Trophoblast cell (in vitro differentiated cells and primary cell): ENCODE data around the gene SHISA5.

Source experiments
- DNase-seq, 2 donors: peaks; one replicate each; pipeline ENCODE4 v3.0.0-alpha.2; 2016
- H2AFZ ChIP-seq: 2 replicates; pipeline ENCODE4 v1.6.1; 2013; ENCODE audit warnings: low read length, moderate library complexity, mild to moderate bottlenecking; ENCODE audit not compliant: insufficient read depth, poor library complexity
- H2AK5ac ChIP-seq: 2 replicates; pipeline ENCODE4 v1.6.1; 2013; ENCODE audit warnings: mild to moderate bottlenecking, low read length
- H2BK120ac ChIP-seq: 2 replicates; pipeline ENCODE4 v1.6.1; 2013; ENCODE audit warnings: low read length, mild to moderate bottlenecking, moderate library complexity; ENCODE audit not compliant: insufficient read depth, poor library complexity
- H2BK12ac ChIP-seq: 2 replicates; pipeline ENCODE4 v1.6.1; 2013; ENCODE audit warnings: mild to moderate bottlenecking, low read length, moderate library complexity
- H2BK5ac ChIP-seq: 2 replicates; pipeline ENCODE4 v1.6.1; 2013; ENCODE audit warnings: low read length, low read depth, moderate library complexity, mild to moderate bottlenecking; ENCODE audit not compliant: poor library complexity
- H3K14ac ChIP-seq: 2 replicates; pipeline ENCODE4 v1.6.1; 2013; ENCODE audit warnings: mild to moderate bottlenecking, low read length
- H3K18ac ChIP-seq: 2 replicates; pipeline ENCODE4 v1.6.1; 2013; ENCODE audit warnings: mild to moderate bottlenecking, low read length
- H3K23ac ChIP-seq: 2 replicates; pipeline ENCODE4 v1.6.1; 2013; ENCODE audit warnings: low read length
- H3K27ac ChIP-seq: 2 replicates; pipeline ENCODE4 v1.5.1; 2013; ENCODE audit warnings: low read depth, mild to moderate bottlenecking, inconsistent platforms, low read length, moderate library complexity
- H3K27me3 ChIP-seq: 2 replicates; pipeline ENCODE4 v1.6.1; 2013; ENCODE audit warnings: inconsistent platforms, mild to moderate bottlenecking, low read length, moderate library complexity; ENCODE audit not compliant: insufficient read depth
- H3K36me3 ChIP-seq, 2 experiments: 1 replicate in 1 of 2; 2 replicates in 1 of 2; pipeline ENCODE4 v1.6.1; 2013; ENCODE audit warnings: low read length in 2 of 2, mild to moderate bottlenecking in 2 of 2, moderate library complexity in 1 of 2; ENCODE audit not compliant: insufficient read depth in 2 of 2, control insufficient read depth in 1 of 2
- H3K4ac ChIP-seq: 2 replicates; pipeline ENCODE4 v1.6.1; 2013; ENCODE audit warnings: low read depth, mild to moderate bottlenecking, low read length, moderate library complexity
- H3K4me1 ChIP-seq, 2 experiments: 1 replicate in 1 of 2; 2 replicates in 1 of 2; pipeline ENCODE4 v1.6.1; 2013; ENCODE audit warnings: low read length in 2 of 2, mild to moderate bottlenecking in 2 of 2, moderate library complexity in 1 of 2; ENCODE audit not compliant: insufficient read depth in 2 of 2, control insufficient read depth in 1 of 2
- H3K4me2 ChIP-seq: 2 replicates; pipeline ENCODE4 v1.6.1; 2013; ENCODE audit warnings: inconsistent platforms, mild to moderate bottlenecking, low read length, moderate library complexity
- H3K4me3 ChIP-seq: 2 replicates; pipeline ENCODE4 v1.5.1; 2013; ENCODE audit warnings: mild to moderate bottlenecking, low read depth, low read length, inconsistent platforms
- H3K79me1 ChIP-seq: one replicate; pipeline ENCODE4 v1.6.1; 2013; ENCODE audit warnings: low read length
- H3K79me2 ChIP-seq: 2 replicates; pipeline ENCODE4 v1.6.1; 2013; ENCODE audit warnings: low read length, mild to moderate bottlenecking; ENCODE audit not compliant: control insufficient read depth, insufficient read depth, poor library complexity
- H3K9ac ChIP-seq: 2 replicates; pipeline ENCODE4 v1.6.1; 2013; ENCODE audit warnings: mild to moderate bottlenecking, low read length
- H3K9me3 ChIP-seq: 2 replicates; pipeline ENCODE4 v1.6.1; 2013; ENCODE audit warnings: low read depth, mild to moderate bottlenecking, control low read depth, inconsistent platforms, low read length; ENCODE audit not compliant: insufficient read depth
- H4K12ac ChIP-seq: 2 replicates; pipeline ENCODE4 v1.6.1; 2013; ENCODE audit warnings: low read depth, mild to moderate bottlenecking, low read length, moderate library complexity
- H4K8ac ChIP-seq: 2 replicates; pipeline ENCODE4 v1.6.1; 2013; ENCODE audit warnings: low read depth, mild to moderate bottlenecking, low read length, moderate library complexity
- H4K91ac ChIP-seq: one replicate; pipeline ENCODE4 v1.6.1; 2013; ENCODE audit warnings: low read depth, mild to moderate bottlenecking, low read length, moderate library complexity
- WGBS: extraction: QIAGEN DNeasy Blood & Tissue Kit; methylation state at CpG from one replicate; pipeline ENCODE4 v1.1.7; 2013; ENCODE audit warnings: missing lambda C conversion rate; ENCODE audit not compliant: insufficient read length, insufficient coverage; ENCODE audit errors: extremely low coverage; 5-methylcytosine and 5-hydroxymethylcytosine counted together

SHISA5 gene

DNA sequence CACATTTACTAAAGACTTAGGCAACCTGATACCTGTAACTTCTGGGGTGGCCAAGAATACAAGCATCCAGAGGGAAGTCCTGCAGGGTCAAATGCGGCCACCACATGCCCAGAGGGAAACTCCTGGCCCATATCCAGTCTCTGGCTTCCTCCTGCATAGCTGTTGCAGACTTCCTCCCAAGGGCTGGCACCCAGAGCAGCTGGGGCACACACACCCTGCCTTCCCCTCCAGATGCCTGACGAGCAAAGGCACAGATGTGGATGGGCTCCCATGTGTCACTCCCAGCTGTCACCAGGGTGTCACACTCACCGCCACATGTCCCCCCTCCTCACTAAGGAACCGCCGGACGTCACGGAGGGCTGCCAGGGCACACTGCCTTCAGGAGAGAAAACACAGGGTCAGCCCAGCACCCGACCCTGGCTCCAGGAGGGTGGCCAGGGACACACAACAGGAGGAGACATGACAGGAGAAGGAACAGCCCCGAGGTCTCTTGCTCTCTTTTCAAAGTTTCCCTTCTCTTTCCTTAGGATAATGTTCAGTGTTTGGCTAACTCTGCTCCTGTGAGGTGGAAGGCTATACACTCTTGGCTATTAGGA is 39.4 kb upstream of the SHISA5 start:
- peaks cover 4% of the 10 kb centered on the region for H3K9me3 ChIP-seq
- no peak for DNase-seq
- no peak overlapping the region for H3K18ac ChIP-seq
- H3K4ac ChIP-seq: no peak overlapping the region
- no peaks in the 10 kb centered on the region for H3K4me1 ChIP-seq
- H3K23ac ChIP-seq: no peak overlapping the region
- H2AFZ ChIP-seq: no peak overlapping the region
- H3K79me2 ChIP-seq: no peaks in the 10 kb centered on the region
- H2AK5ac ChIP-seq: no peak overlapping the region
- no peaks in the 10 kb centered on the region for H3K27me3 ChIP-seq
- H2BK5ac ChIP-seq: no peak overlapping the region
- H4K8ac ChIP-seq: no peak overlapping the region
- H4K12ac ChIP-seq: no peak overlapping the region
- H3K14ac ChIP-seq: no peak overlapping the region
- no peaks in the 10 kb centered on the region for H3K79me1 ChIP-seq
- no peak overlapping the region for H3K9ac ChIP-seq
- no peak overlapping the region for H4K91ac ChIP-seq
- H3K4me2 ChIP-seq: no peak overlapping the region
- H3K27ac ChIP-seq: no peak overlapping the region
- no peak overlapping the region for H2BK12ac ChIP-seq
- no CpG with 5 or more reads among the region's 9 CpGs for WGBS
- no peak overlapping the region for H2BK120ac ChIP-seq
- H3K4me3 ChIP-seq: no peak overlapping the region
- H3K36me3 ChIP-seq: peaks cover 45 to 46% of the 10 kb centered on the region in 2 experiments

DNA sequence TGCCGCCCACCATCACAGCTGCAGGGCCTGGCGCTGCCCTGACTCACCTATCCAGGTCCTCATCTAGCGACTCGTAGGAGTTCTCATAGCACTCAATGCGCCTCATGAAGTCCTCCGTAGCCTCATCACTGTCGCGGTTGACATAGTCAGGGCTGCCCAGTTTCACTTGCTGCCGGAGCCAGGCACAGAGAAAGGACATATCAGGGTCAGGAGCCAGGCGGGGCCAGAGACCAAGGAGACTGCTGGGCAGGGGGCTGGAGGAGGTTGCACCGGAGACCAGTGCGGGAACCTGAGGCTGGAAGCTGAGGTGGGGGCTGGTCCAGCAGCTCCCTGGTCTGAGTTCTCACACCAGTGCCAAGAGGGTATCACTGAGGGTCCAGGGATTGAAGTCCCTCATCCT is 34.5 kb upstream of the SHISA5 start:
- H2BK5ac ChIP-seq: no peak overlapping the region
- no CpG with 5 or more reads among the region's 12 CpGs for WGBS

GRCh38 chr3:48536785-48537184 is 32.8 kb upstream of the SHISA5 start:
- H2AFZ ChIP-seq: no peak overlapping the region
- no peak overlapping the region for H2AK5ac ChIP-seq
- H3K4me3 ChIP-seq: no peak overlapping the region
- no peak overlapping the region for H4K8ac ChIP-seq
- H3K23ac ChIP-seq: no peak overlapping the region
- H3K18ac ChIP-seq: no peak overlapping the region
- no peak overlapping the region for H3K4ac ChIP-seq
- no peak overlapping the region for H3K4me2 ChIP-seq
- H2BK5ac ChIP-seq: no peak overlapping the region
- H2BK120ac ChIP-seq: no peak overlapping the region
- H3K9me3 ChIP-seq: no peaks in the 10 kb centered on the region
- WGBS: no CpG with 5 or more reads among the region's 5 CpGs
- H3K79me1 ChIP-seq: no peaks in the 10 kb centered on the region
- no peaks in the 10 kb centered on the region for H3K79me2 ChIP-seq
- no peaks in the 10 kb centered on the region for H3K27me3 ChIP-seq
- H3K27ac ChIP-seq: no peak overlapping the region
- H3K14ac ChIP-seq: no peak overlapping the region
- H4K91ac ChIP-seq: no peak overlapping the region
- no peak overlapping the region for H3K9ac ChIP-seq
- no peak overlapping the region for H4K12ac ChIP-seq
- no peak for DNase-seq
- peaks cover 43 to 49% of the 10 kb centered on the region in 2 experiments for H3K36me3 ChIP-seq
- H3K4me1 ChIP-seq: no peaks in the 10 kb centered on the region
- no peak overlapping the region for H2BK12ac ChIP-seq

More for the DNA sequence above, 34.5 kb upstream of the SHISA5 start:
- Histone ChIP-seq H3K36me3 (peaks cover 47 to 54% of the 10 kb centered on the region in 2 experiments), H4K12ac (no peak overlapping the region), H3K27me3 (no peaks in the 10 kb centered on the region), H3K27ac (no peak overlapping the region), H3K14ac (no peak overlapping the region), H2BK12ac (no peak overlapping the region), H3K23ac (no peak overlapping the region), H3K4me1 (no peaks in the 10 kb centered on the region), H4K8ac (no peak overlapping the region), H3K79me1 (no peaks in the 10 kb centered on the region), H4K91ac (no peak overlapping the region), H2AK5ac (no peak overlapping the region), H3K4me2 (no peak overlapping the region), H2BK120ac (no peak overlapping the region), H3K18ac (no peak overlapping the region), H3K79me2 (no peaks in the 10 kb centered on the region), H3K4ac (no peak overlapping the region), H2AFZ (no peak overlapping the region), H3K4me3 (no peak overlapping the region), H3K9ac (no peak overlapping the region), H3K9me3 (no peaks in the 10 kb centered on the region)
- DNase-seq: no peak

DNA sequence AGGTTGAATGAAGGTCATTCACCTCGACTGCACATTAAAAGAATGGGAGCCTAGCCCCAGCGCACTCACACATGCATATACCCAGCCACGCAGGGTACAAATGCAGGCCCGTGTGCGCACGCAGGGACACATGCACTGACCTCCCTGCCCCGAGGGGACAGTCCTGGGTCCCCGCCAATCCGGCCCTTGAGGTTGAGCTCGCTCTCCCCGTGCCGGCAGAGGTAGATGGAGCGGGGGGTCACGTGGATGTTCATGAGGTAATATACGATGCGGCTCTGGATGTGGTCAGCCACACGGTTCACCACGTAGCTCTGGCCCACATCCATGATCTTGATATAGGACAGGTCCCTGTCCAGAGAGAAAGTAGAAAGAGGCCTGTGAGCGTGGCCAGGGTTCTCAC is 32.1 kb upstream of the SHISA5 start:
- DNase-seq: no peak
- no peak overlapping the region for H3K18ac ChIP-seq
- no peak overlapping the region for H3K23ac ChIP-seq
- no peak overlapping the region for H3K4me2 ChIP-seq
- H2AK5ac ChIP-seq: no peak overlapping the region
- no peak overlapping the region for H4K91ac ChIP-seq
- H3K4me3 ChIP-seq: no peak overlapping the region
- peaks cover 43 to 51% of the 10 kb centered on the region in 2 experiments for H3K36me3 ChIP-seq
- no peaks in the 10 kb centered on the region for H3K4me1 ChIP-seq
- no peaks in the 10 kb centered on the region for H3K79me2 ChIP-seq
- H2BK5ac ChIP-seq: no peak overlapping the region
- no CpG with 5 or more reads among the region's 19 CpGs for WGBS
- no peak overlapping the region for H2BK120ac ChIP-seq
- no peak overlapping the region for H4K8ac ChIP-seq
- no peak overlapping the region for H3K4ac ChIP-seq
- H4K12ac ChIP-seq: no peak overlapping the region
- no peaks in the 10 kb centered on the region for H3K27me3 ChIP-seq
- H2BK12ac ChIP-seq: no peak overlapping the region
- H3K79me1 ChIP-seq: no peaks in the 10 kb centered on the region
- no peak overlapping the region for H3K14ac ChIP-seq
- H3K9ac ChIP-seq: no peak overlapping the region
- no peak overlapping the region for H2AFZ ChIP-seq
- H3K27ac ChIP-seq: no peak overlapping the region
- no peaks in the 10 kb centered on the region for H3K9me3 ChIP-seq
